H54 (cell line): ENCODE results near the gene ADGRD1.

Experiments
- DNase-seq: peaks from one replicate; pipeline ENCODE4 v3.0.0; 2011; ENCODE audit warnings: low spot score, mixed read lengths; ENCODE audit not compliant: insufficient read length
- FAIRE-seq: peaks from 3 replicates; lab custom pipeline; 2011; peaks lifted over from hg19 to GRCh38; lab: Jason Lieb, UNC
- POLR2A ChIP-seq: IDR thresholded peaks from 2 replicates; pipeline ENCODE4 v1.6.1; 2011; ENCODE audit warnings: low read depth, mild to moderate bottlenecking, low read length

Gene ADGRD1

DNA sequence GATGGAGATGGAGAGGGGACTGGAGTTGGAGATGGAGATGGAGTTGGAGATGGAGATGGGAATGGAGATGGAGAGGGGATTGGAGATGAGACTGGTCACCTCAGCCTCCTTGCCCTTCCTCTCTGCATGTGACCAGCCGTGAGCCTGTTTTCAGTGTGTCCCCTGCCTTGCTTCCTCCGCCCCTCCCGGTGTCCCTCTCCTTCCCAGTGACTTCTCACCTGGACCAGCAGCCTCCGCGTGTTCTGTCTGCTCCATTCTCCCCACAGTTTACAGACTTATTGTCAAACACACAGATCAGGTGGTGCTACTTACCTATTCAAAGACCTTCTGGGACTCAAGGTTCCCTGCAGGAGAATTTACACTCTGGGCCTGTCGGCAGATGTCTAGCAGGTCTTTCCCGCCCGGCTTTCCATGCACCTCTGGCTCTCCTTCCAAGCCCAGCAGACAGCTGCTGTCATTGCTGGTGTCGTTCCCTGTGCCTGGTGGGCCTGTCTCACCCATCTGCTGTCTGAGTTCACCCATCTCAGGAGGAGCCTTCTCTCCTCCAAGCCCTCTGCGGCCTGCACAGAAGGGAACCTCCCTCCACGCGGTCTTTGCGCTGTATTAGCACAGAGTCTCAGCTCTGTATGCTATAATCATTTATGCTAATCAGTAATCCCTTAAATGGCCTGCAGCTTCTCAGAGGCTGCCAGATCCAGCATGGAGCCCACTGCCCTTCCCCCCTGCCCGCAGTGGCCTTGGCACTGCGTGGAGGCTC, 62.1 kb downstream of the ADGRD1 start:
- FAIRE-seq, result no peak
- TF ChIP-seq POLR2A, result no peak
- DNase-seq, result no peak

DNA sequence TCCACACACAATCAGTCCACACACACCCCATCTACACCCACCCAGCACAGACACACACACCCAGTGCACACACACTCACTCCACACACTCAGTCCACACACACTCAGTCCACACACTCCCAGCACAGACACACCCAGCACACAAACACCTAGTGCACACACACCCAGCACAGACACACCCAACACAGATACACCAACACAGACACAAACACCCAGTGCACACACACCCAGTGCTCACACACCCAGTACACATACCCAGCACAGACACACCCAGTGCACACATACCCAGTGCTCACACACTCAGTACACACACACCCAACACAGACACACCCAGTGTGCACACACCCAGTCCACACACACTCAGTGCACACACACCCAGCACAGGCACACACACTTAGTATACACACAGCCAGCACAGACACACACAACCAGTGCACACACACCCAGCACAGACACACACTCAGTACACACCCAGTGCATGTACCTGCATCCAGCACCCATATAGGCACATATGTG, 63.8 kb downstream of the ADGRD1 start:
- TF ChIP-seq POLR2A, result no peak
- no peak for FAIRE-seq
- no peak for DNase-seq

DNA sequence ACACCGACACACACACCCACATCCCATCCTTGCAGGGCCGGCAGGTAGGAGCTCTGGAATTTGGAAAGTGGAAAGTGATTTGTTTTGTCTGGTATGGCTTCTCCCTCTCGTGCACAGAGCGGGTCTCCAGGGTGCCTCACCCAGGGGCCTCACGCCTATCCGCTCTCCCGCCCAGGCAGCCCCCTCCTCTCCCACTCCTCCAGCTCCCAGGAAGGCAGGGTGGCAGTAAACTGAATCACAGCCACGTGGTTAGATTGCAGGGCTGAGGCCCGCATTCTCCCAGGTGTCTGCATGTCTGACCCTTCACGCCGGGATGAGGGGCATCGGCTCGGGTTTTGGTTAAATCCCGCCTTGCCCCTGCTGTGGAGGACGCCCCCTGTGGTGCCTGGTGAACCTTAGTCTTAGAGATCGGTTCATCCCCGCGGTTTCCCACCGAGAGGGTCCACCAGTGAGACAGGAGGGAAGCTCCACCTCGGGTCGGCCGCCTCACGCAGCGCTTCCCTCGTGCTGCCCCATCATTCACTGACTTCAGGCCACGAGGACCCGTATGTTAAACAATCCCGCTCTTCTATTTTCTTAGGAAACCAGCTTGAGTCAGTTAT, 64.4 kb downstream of the ADGRD1 start:
- FAIRE-seq (no peak), DNase-seq (no peak)
- TF ChIP-seq POLR2A, result no peak

DNA sequence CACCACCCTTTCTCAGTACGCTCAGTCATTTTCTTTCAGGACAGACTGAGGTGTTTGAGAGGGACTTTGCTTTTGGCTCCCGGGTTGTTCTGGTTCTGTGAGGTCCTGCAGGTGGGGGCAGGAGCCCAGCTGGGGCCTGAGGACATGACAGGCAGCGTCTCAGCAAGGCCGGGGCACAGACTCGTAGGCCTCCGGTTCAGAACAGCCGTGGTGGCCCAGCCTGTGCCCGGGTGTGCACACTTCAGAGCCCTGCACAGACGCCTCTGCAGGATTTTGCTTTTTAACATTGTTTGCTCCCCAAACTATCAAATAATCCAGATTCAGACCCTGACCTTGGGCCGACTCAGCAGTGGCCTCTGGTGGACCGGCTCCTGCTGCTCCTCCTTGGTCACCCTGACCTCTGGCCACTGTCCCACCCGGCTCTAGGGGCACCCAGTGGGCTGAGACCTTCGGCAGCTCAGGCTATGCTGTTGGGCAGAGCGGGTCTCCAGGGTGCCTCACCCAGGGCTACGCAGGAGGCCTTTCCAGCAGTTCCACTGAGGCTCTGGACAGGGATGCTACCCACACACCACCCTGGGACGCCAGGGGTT, 65.2 kb downstream of the ADGRD1 start:
- no peak for DNase-seq
- FAIRE-seq, result no peak
- TF ChIP-seq POLR2A, result no peak

DNA sequence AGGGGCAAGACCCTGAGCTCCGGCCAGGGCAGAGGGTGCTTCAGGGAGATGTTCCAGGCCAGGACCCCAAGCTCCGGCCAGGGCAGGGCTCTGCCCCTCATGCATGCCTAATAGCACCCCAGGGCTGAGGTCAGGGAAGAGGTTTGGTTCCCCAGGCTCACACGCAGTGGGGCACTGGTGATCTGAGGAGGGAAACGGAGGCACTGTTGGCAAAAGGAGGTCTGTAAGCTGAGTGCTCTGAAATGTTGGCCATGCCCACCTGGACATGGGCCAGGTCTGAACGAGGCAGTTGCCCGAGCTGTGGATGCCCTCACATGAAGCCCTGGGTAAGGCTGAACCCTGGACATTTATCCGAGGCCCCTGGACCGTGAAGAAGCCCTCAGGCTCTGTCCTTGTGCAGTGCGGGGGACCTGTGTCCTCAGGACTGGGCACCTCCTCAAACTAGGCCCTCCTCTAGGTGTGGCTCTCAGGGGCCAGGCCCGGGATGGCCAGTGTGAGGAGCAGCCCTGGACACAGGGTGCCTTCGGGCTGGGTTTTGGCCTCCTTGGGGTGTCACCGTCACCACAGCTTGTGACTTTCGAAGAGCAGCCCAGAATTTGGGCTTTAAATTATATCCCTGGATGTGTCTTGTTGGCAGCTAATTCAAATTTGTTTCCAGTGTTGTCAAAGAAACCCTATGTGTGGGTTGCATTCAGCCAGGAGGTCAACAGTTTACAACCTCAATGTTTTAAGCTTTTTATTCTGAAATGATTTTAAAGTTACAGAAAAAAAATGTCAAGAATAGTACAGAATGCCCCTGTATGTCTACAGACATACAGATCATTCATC, 66.8 kb downstream of the ADGRD1 start:
- no peak for FAIRE-seq
- TF ChIP-seq POLR2A, result no peak
- no peak for DNase-seq

DNA sequence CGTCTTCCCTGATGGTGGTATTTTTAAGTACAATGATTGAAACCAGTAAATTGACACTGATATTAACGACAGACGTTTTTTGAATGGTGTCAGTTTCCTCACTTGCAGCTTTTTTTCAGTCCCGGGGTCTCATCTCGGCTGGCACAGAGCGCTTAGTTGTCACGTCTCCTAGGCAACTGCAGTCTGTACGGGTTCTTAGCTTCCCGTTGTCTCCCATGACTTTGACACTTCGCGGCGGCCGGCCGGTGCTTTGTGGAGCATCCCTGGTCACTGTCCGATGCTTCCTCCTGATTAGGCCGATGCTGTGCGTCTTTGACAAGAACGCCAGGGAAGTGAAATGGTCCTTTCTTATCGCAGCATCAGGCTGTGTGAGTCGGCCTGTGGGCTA, 67.4 kb downstream of the ADGRD1 start:
- DNase-seq (no peak), FAIRE-seq (no peak)
- TF ChIP-seq POLR2A, result no peak

DNA sequence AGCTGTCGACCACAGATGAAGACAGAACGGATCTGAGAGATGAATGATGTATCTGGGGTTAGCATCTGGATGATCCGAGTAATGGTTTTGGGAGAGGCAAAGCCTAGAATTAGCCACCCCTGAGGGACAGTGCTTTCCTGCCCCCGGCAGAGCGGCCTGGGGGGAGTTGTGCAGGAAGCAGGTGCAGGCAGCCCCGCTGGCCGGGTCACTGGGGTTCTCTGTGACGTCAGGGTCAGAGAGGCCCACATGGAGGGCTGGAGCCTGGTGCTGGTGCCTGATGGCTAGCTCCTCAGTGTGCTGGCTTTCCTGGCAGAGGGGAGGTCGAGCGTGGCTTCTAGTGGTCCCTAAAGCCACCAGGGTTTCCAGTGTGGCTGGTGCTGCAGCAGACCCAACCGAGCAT, 70.3 kb downstream of the ADGRD1 start:
- FAIRE-seq, result no peak
- no peak for TF ChIP-seq POLR2A
- no peak for DNase-seq

DNA sequence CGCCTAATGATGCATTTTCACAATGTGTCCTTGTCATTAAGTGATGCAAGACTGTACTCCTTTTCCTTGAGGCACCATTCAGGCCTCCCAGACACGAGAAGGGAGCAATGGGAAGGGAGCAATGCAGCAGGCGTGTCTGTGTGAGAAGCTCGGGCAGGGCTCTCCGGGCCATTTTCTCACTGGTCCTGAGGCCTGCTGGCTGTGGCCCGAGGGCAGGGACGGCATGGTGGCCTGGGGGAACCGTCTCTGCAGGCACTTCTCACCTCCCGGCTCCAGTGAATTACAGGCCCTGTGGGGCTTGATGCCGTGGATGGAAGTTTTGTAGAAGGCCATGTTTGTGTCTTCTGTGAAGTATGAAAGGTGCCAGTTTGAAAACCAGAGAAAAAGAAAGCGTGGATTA, 71.0 kb downstream of the ADGRD1 start:
- FAIRE-seq, result no peak
- no peak for TF ChIP-seq POLR2A
- DNase-seq, result no peak

DNA sequence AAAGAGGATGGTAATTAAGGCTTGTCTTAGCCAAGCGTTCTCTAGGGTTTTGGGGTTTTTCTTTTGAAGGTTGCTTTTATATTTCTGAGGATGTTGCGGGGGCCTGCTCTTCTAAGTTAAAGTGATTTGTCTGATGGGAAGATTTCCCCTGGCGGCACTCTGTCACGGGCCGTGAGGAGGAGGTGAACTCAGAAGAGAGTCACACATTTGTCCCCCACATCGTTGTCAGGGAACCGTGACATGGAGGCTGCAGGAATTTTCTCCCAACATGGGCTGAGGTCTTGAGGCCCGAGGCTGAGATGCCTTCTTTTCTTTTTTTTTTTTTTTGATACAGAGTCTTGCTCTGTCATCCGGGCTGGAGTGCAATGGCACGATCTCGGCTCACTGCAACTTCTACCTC, 71.5 kb downstream of the ADGRD1 start:
- no peak for TF ChIP-seq POLR2A
- FAIRE-seq (no peak), DNase-seq (no peak)

DNA sequence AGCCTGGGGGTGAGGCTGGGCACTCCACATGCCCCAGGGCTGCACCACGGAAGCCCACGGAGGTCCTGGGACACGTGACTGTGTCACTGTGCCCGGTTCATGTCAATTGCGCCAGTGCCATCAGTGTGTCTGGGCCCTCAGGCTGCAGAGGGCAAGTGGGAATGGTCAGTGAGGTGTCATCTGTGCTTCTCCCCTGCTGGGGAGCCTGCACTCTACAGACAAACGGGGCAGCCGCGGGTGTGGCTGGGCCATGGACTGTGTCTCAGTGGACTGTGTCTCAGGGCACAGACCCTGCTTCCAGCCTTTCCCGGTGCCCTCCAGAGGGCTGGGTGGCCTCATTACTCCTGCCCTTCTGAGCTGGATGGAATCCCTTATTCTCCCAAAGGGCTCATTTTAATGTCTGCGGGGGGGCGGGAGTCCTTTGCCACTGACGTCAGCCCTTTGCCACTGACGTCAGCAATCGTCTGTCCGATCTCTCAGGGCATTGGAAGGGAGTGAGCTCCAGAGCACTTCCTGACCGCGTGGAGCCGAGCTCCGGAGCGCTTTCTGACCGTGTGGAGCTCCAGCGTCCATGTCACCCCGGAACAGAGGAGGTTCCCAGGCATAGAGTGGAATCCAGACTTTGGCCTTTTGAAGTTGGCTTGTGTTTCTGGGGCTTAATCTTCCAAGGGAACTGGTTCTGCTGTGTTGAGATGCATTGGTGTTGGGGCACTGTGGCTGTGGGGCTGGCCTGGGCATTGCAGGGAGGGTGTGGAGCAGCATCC, 72.4 kb downstream of the ADGRD1 start:
- no peak for TF ChIP-seq POLR2A
- FAIRE-seq (no peak), DNase-seq (no peak)

DNA sequence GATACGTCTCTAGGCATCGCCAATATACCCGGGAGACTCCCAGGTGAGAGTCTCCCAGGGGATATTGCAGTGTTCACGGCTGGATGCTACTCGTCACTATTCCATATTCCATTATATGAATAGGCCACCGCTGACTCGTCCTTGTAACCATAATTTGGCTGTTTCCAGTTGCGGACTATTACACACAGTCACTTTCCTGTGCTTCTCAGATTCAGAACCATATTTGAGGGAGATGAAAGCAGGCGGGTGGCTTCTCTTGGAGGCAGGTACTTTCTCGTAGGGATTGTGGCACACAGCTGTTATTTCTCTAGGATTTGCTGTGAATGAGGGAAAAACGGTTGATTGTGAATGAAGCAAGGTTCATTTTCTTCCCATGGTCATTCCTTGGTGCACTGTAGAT, 73.0 kb downstream of the ADGRD1 start:
- TF ChIP-seq POLR2A, result no peak
- FAIRE-seq, result no peak
- no peak for DNase-seq

DNA sequence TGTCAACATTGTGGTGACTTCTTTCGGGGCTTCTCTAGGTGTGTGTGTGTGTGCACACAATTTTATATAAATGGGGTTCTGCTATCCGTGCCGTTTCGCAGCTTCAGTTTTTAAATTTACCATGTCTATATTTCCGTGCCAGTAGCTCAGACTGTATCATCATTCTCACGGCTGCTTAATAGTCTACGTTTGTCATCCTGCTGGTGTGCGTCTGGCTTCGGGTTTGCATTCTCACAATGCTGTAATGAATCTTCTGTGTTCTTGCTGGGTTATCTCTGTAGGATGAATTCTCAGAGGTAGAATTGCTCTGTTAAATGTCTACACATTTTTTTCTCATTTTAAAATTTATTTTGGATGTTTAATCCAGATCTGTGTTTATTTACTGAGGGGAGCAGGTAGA, 73.6 kb downstream of the ADGRD1 start:
- no peak for DNase-seq
- no peak for TF ChIP-seq POLR2A
- FAIRE-seq, result no peak
